8988T (cell line): ENCODE results near the gene MRGPRF.
"Not testable (repeated sequence)": the region's sequence is repeated elsewhere in the genome, so short reads cannot be mapped to it uniquely, and the experiment has no call there.

Source experiments
- DNase-seq: peaks from one replicate; pipeline ENCODE4 v3.0.0; 2011

MRGPRF gene

DNA sequence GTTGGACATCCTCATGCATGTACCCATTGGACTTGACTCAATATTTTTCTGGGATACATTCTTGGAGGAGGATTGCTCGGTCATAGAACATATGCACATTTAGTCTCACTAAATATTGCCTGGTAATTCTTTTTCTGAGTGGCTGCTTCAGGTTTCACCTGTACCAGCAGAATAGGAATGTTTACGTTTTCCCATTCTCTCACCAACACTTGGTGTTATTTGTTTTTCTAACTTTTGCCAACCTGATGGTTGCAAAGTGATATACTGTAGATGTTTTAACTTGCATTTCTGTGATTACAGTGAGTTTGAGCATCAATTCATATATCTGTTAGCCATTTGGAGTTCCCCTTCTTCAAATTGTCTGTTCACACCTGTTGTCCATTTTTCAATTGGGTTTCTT, 30.9 kb downstream of the MRGPRF start:
- DNase-seq = no peak

DNA sequence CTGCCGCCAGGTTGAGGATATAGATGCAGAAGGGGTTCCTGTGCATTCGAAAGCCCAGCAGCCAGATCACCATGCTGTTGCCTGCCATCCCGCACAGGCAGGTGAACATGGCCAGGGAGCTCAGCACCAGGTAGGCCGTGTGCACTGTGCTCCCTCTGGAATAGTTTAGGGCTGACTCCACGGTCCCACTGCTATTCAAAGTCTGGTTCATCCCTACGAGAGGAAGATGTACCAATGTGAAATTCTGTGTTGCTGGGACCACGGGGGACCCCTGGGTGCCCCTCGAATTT, 32.3 kb downstream of the MRGPRF start, which contains the start of gene MRGPRD:
Gene MRGPRD (minus strand): TSS at position 211 of the 290 bp plus-strand sequence. CDS start 0 bp downstream, at position 211.
- DNase-seq = no peak

DNA sequence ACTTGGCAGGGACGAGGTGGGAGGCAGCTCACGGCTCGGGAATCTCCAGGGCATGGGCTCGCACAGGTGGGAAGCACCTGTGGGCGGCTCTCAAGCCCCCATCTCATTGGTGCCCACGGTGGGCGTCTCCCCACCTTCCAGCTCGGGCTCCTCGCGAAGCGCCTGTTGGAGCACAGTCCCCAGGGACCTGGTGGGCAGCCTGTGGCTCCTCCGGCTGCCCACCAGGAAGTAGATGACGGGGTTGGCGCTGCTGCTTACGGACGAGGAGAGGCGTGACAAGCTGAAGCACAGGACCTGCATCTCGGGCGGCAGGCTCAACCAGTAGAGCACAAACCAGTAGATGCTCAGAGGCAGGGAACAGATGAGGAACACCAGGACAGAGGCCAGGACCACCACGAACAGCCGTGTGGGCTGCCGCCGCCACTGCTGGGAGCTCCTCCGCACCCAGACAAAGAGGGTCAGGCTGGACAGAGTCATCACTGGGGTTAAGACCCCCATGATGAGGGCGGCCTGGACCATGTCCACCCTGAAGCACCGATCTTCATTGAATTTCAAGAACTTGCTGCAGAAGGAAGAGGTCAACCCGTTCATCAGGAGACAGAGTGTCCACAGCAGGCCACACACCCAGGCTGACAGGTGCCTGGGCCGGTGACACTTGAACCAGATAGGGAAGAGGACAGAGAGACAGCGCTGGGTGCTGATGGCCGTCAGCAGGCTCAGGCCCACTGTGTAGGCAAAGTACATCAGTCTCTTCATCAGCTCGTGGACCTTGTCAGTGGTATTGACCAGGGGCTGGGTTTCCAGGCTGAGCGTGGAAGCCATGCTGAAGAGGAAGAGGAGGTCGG, 32.9 kb downstream of the MRGPRF start:
- DNase-seq = no peak

DNA sequence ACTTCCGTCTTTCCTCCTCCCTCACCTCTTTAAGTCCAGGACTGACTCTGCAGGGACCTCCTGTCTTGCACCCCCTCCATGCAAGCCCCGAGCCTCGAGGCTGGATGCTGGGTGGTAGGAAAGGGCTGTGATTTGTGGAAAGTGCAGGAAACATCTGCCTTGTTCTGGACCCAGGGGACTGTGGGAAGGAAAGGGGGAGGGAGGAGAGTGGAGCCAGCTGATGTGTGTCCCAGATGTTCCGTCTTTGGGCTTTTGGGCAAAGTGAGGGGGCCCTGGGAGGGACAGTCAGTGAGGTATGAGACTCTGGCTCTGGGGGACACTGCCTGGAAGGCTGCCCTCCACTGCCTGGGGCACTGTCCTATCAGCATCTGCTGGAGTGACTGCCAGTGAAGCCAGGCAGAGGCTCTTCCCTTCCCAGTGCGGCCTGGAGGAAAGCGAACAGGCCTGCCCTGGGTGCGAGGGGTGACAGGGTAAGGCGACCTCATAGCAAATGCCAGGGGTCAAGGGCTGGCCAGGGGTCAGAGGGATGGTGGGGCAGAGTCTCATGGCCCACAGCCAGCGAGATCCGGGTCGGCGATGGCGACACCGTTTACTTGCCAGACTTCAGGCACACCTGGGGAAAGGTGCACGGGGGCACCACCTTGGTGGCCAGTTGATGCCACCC, 34.0 kb downstream of the MRGPRF start:
- no peak for DNase-seq

- no peak for DNase-seq
Observed at GRCh38 chr11:68978626-68978930, 34.5 kb downstream of the MRGPRF start.

DNA sequence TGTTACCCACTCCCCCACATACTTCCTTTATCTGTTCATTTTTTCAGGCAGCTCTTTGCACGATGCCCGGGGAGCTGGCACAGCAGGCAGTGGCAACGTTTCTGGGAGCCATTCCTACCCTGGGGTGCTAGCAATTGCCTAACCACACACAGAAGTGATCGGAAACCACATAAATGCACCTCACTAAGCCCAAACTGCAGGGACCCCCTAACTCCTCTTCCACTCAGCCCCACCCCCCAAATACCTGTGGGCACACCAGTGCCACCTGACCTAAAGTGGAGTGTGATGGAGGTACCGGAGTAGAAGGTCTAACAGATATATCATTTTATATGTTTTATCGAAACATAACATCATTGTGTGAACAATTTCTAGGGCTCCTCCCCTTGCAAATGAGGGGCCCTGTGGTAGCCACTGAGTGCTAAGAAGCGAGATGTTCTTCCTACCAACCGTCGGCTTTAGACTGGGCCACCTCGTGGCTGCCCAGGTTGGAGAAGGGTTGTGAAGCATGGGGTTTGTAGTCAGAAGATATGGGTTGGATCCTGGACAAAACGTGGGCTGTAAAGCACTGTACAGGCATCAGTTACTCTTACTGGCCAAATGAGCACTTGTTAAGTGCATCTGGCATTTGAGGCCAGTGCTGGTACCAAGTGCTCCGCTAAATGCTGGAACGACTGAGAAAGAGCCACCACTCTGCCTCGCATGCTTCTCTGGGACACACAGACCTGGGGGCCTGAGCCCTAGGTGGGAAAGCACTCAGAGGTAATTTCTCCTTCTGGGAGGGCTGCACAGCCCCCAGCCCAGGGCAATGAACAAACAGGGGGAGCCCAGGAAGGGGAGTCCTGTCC, 35.0 kb downstream of the MRGPRF start:
- no peak for DNase-seq

- DNase-seq = no peak
Observed at GRCh38 chr11:68976563-68976962, 36.5 kb downstream of the MRGPRF start.

GRCh38 chr11:68976095-68976494, 37.0 kb downstream of the MRGPRF start:
- no peak for DNase-seq

GRCh38 chr11:68974421-68975194, 38.4 kb downstream of the MRGPRF start:
- DNase-seq = no peak

DNA sequence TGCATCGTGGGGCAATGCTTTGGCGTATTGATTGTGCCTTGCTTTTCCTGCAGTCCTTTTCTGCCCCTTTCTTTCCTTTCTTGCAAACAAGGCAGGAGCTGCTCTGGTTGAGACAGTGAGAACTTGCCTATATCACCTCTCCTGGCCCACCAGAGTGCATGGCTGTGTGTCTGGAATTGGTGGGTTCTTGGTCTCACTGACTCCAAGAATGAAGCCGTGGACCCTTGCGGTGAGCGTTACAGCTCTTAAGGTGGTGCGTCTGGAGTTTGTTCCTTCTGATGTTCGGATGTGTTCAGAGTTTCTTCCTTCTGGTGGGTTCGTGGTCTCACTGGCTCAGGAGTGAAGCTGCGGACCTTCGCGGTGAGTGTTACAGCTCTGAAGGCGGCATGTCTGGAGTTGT, 39.3 kb downstream of the MRGPRF start:
- DNase-seq = not testable (repeated sequence)

GRCh38 chr11:68973219-68973618, 39.8 kb downstream of the MRGPRF start:
- no peak for DNase-seq

GRCh38 chr11:68970921-68971636, 42.0 kb downstream of the MRGPRF start:
- DNase-seq = no peak

- no peak for DNase-seq
Observed at GRCh38 chr11:68969386-68969785, 43.7 kb downstream of the MRGPRF start.

DNA sequence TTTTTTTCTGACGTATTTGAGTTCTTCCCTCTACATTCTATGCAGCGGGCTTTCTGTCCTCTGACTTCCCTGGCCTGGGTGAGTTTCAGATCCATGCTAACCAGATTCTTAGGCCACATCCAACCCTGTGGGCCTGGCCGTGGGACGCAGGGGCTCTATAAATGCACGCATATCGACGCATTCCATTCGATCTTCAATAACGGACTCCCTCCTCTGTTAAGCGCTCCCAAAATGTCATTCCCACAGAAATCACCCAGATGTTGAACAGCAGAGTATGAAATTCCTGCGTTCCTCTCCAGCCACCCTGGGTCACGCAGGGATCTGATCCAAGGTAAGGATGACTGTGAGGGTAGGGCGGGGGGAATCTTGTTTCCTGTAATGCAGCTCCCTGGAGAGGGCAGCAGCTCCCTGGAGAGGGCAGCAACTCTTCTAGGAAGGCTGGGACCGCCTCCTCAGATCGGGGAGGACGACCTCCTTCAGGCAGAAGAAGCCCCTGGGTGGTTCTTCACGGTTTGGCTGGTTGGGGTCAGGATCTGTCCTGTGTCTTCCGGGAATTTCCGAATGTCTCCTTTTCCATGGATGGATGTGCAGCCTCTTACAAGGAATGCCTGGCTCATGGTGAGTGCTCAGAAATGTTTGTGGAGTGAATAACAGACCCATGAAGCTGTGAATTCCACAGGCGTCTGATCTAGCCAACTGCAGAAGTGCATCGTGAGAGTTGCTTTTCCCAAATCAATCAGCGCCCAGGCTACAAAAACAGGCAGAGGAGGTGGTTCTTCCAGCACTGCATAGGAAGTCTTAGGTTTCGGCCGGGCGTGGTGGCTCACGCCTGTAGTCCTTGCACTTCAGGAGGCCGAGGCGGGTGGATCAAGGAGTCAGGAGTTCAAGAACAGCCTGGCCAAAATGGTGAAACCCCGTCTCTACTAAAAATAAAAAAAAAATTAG, 44.5 kb downstream of the MRGPRF start:
- no peak for DNase-seq

DNA sequence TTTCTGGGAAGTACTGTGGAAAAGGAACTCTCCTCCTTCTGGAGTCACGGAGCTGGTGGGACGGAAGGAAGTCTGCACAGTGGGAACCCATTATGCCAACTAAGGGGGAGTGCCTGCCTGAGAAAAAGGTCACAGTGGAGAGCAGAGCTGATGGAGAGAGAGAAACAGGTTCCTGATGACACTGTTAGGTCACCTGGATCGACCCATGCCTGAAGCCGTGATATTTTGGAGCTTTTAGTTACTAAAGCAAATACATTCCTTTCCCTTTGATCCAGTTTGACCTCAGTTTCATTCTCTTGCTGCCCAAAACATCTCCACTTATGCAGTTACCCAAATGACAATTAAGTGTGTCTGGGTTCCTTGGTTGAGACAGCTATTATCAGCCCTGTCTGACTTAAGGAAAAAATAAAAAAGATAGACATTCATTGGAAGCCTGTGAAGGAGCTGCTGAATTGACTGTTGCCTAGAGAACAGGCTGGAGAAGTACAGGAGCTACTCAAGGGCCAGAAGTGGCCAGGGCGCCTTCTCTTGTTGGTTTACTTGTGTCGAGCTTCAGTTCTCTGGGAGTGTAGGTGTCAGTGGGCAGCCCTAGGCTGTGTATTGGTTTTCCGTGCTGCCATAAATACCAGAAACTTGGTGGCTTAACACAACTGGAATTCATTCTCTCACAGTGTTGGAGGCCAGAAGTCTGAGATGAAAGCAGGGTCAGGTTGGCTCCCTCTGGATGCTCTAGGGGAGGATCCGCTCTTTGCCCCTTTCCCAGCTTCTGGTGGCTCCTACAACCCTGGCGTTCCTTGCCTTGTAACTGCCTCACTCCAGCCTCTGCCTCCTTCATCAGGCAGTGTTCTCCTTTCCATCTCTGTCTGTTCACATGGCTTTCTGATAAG, 45.9 kb downstream of the MRGPRF start:
- no peak for DNase-seq

GRCh38 chr11:68965901-68966853, 46.9 kb downstream of the MRGPRF start:
- no peak for DNase-seq

DNA sequence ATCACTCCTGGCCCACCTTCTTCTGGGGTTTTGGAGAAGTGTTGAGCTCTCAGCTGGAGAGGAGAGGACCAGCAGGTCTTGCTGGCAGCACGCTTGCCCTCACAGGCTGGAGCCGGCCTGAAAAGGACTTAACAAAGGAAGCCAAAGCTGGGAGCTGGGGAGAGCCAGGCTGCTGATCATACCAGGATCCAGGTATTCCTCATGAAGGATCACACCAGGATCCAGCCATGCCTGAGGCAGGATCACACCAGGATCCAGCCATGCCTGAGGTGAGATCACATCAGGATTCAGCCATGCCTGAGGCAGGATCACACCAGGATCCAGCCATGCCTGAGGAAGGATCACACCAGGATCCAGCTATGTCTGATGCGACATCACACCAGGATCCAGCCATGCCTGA, 49.3 kb downstream of the MRGPRF start:
- no peak for DNase-seq

- no peak for DNase-seq
Observed at GRCh38 chr11:68962527-68963250, 50.4 kb downstream of the MRGPRF start.
